DMS153 treated with DMSO at 0.1 percent for 48 hours (cell line): Measurements from ENCODE around the gene KCNK16.

Experiments used
- DNase-seq: peaks from one replicate; lab custom pipeline; 2025; ENCODE audit not compliant: unreplicated experiment; lab: John Stamatoyannopoulos, UW

Gene KCNK16

DNA sequence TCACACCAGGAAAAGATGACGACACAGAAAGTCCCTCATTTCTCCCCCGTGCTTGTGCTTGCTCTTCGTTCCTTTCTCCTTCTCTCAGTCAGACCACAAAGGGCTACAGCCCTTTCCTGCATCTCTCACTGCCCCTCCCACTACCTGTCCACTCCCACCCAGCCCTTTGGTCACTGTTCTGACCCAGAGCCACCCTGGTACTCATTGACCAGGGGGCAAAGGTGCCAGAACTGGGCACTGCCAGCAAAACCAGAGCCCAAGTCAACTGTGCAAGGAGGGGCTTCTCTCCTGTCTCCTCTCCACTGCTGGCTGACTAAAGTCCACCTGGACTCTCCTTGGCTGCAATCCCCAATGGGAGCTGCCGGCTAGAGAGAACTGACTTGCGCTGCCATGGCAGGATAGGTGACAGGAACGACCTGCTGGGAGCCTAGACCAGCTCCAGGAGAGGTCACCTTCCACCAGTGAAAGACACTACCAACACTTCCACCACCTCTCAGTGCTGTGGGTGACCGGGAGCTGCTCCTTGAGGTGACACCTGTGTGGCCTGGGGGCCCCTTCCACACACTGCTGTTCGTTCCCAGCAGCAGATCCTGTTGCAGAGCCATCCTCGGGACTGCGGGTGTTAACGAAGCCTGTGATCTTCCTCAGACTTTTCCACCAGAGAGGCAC lies 41.1 kb downstream of the KCNK16 start:
- DNase-seq = no peak

DNA sequence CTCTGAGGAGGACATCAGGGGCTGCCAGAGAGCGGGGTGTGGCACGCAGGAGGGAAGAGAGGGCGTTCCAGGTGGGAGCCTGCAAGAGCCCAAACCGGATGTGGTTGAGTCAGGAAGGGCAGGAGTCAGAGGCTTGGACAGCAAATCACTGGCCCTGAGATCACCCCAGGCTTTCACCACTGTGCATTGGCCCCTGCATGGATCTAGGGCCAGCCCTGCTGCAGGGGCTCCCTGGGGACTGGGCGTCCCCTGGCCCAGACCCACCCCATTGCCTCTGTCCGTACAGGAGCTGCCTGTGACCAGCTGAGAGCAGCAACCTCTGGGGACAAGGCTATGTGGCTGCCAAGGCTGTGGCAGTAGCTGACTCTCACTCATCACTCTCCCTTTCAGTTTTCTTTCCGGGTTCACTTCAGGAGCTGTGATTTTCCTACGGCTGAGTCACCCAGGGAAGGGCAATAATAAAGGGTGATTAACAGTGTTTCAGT lies 42.2 kb downstream of the KCNK16 start:
- peak; percentile 16 for DNase-seq

DNA sequence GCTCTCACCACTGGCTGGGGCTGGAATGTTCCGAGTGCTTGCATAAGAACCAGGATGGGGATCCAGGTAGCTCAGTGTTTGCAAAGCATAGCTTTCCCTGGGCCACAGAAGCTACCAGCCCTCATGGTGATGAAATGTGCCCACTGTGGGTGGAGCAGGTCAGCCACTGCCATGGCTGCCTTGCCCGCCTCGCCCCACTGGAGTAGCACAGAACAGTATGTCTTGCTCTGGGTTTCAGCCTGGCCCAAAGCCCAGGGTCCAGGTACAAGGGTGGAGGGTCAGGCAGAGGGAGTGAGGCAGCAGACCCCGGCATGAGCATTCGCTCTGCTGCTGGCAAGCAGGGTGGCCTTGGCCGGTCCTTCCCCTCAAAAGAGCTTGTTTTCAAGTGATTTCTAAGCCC lies 43.0 kb downstream of the KCNK16 start:
- DNase-seq = no peak

DNA sequence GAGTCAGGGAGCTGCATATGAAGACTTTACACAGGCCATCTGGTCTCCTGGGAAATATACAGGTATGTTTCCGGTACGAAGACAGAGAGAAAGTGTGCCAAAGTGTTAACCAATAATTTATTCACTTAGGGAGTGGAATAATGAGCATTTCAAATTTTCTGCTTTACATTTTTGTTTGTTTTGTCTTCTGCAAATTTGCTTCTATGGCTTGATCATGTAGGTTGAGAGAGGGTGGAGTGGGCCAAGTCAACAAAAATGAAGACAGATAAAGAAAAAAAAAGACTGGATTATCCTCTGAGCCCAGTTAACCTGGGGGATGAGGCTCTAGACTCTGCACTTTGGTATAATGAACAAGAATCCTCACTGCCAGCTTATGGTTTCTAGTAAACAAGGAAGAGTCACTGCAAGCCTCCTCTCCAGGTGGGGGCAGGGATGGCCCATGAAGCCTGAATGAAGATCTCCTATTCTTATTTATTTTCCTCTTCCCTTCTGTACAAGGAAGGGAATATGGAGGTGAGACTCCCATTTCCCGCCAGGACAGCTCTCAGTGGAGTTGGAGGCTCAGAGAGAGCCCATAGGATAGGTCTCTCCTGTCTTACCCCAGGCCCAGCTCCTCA lies 46.0 kb downstream of the KCNK16 start:
- DNase-seq = no peak

DNA sequence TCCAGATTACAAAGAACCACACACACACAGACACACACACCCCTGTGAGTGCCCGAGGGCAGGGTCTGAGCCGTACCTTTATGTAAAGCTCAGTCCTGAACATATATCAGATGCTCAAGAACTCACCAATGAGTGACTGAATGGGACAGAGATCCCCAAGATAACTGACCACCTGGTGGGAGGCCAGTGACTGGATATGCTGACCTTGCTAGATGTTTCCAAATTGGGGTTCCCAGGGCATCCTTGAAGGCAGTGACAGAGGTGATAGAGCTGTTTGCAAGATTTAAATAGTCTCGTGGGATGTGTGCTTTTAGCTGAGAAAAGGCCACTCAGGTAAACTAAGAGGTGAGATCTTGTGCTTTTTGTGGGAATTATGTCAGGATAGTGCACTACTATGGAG lies 47.6 kb downstream of the KCNK16 start:
- no peak for DNase-seq

DNA sequence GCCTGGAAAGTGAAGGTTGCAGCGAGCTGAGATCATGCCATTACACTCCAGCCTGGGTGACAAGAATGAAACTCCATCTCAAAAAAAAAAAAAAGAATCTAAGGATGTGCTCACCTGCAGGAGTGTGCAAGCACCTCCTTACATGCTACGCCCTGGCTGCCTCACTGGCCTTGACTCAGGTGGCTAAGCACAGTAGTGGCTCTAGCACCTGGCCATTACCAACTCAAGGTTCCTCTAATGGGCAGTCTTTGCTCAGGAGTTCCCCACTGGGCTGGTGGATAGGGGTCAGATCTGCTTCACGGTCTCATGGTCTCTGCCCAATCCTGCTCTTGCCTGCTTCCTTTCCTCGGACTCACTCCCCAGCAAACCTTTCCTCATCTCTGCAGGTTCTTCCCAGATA lies 48.0 kb downstream of the KCNK16 start:
- no peak for DNase-seq

DNA sequence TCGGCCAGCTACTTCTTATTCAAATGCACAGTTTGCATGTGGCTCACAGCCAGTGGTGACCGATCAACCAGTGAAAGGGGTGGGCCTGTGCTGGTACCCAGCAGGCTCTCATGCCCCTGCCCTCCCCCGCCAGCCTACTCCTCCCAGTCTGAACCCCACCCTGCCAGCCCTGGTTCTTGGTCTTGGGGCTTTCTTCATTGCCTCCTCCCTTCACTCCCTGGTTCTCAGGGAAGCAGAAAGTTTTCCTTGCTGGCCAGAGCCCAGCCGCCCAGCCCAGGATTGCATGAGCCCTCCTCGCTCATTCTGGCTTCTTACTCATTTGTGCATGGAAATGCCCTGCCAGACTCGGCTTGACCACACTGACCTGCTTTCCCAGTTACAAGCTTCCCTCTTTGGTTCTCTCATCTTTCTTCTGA lies 49.1 kb downstream of the KCNK16 start:
- no peak for DNase-seq

DNA sequence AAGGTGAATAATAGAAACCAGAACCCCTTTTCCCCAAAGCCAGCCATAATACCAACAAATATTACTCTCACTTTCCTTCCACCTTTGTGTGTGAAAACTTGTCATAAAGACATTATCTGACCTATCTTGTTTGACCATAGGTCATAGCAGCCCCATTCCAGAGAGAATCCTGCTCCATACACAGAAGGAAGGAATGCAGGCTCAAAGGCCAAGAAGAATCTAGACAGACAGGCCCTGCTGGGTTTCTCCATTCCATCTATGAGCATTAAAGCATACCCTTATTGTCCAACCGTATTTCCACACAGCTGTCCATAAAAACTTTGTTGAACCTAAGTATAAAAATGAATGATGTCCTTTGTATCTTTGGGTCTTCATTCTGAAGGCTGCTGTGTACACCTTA lies 52.5 kb downstream of the KCNK16 start:
- DNase-seq = no peak

DNA sequence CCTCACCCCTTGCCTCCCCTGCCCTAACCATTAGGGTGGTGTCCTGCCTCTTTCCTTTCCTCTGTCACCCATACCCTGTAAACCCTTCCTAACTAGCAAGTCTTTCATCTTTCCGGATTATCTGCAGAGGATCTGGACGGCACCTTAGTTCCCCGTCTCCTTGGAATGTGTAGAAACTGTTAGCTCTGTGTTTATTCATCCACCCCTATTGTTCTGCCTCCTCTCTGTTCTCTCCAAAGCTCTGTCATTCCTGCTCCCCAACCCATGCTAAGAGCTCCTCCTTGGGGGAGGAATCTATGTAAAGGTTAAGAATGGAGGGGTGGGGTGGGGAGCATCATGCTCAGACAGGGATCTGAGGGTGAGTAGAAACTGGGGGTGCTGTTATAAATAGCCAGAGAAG lies 53.8 kb downstream of the KCNK16 start:
- DNase-seq = no peak

DNA sequence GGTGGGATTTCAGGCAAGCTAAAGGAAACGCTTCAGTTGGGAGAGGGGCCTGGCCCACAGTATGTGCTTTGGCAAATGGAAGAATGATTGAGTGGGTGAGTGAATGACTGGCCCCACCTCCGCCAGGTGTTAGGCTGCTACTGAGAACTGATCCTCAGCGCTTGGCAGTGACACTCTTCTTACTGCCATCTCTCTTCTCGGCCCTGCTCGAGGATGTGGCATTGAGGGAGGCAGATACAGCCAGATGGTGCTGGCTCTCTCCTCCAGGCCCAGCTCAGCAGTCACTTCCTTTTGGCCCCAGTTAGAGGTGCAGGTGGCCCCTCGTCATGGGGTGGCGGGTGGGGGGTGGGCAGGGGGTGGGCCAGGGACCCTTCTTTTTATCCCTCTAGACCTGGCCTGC lies 54.3 kb downstream of the KCNK16 start:
- no peak for DNase-seq

DNA sequence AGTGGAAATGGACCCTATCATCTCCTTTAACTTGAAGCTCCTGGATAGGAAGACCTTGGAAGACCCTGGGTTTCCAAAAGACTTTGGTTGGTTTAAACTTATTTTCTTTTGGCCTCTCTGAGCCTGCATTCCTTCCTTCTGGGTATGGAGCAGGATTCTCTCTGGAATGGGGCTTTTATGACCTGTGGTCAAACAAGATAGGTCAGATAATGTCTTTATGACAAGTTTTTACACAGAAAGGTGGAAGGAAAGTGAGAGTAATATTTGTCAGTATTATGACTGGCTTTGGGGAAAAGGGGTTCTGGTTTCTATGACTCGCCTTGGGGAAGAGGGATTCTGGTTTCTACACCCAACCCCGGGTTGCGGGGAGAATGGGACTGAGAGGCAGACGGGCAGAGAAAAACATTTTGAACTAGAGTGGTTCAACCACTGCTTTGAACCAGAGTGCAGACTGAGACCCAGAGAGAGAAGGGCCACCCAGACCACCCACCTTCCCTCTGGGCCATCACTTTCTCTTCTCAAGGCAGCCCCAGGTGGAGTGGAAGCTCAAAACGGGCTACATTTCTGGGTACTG lies 55.6 kb downstream of the KCNK16 start:
- no peak for DNase-seq

DNA sequence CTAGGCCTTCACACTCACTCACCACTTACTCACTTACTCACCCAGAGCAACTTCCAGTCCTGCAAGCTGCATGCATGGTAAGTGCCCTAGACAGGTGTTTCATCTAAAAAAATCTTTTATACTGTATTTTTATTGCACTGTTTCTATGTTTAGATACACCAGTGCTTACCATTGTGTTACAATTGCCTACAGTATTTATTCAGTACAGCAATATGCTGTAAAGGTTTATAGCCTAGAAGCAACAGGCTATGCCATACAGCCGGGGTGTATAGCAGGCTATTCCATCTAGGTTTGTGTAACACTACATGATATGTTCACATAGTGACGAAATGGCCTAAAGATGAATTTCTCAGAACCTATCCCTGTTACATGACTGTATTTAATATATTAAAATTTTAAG lies 56.1 kb downstream of the KCNK16 start:
- DNase-seq = peak; percentile 64
